CD4-positive, alpha-beta T cell treated with Interleukin-17A for 4 hours (primary cell): ENCODE results near the gene CNTRL.
"Not testable (repeated sequence)": the region's sequence is repeated elsewhere in the genome, so short reads cannot be mapped to it uniquely, and the experiment has no call there.

Experiments
- DNase-seq: peaks from one replicate; pipeline ENCODE4 v3.0.0-alpha.2; 2020; ENCODE audit warnings: mixed read lengths

CNTRL gene

DNA sequence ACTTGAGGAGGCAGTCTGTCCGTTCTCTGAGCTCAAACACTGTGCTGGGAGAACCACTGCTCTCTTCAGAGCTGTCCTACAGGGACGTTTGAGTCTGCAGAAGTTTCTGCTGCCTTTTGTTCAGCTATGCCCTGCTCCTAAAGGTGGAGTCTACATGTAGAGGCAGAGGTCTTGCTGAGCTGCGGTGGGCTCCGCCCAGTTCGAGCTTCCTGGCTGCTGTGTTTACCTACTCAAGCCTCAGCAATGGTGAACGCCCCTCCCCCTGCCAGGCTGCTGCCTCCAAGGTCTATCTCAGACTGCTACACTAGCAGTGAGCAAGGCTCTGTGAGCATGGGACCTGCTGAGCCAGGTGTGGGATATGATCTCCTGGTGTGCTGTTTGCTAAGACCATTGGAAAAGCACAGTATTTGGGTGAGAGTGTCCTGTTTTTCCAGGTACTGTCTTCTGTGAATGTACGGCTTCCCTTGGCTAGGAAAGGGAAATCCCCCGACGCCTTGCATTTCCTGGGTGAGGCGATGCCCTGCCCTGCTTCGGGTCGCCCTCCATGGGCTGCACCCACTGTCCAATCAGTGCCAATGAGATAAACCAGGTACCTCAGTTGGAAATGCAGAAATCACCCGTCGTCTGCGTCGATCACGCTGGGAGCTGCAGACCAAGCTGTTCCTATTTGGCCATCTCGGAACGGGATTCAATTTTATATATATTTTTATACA, 58.5 kb downstream of the CNTRL start:
- peak; percentile 89 for DNase-seq

DNA sequence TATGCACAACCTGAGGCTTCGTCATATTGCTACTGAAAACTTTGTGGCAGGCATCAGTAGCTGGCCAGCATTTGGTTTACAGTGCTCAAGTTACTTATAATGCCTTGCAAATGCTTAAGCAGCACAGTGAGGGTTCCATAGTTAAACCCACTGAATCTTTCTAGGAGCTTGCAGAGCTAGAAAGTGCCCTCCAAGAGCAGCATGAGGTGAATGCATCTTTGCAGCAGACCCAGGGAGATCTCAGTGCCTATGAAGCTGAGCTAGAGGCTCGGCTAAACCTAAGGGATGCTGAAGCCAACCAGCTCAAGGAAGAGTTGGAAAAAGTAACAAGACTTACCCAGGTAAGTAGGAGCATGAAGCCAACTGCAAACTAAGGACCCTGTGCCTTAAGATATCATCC, 60.9 kb downstream of the CNTRL start:
- DNase-seq: no peak

DNA sequence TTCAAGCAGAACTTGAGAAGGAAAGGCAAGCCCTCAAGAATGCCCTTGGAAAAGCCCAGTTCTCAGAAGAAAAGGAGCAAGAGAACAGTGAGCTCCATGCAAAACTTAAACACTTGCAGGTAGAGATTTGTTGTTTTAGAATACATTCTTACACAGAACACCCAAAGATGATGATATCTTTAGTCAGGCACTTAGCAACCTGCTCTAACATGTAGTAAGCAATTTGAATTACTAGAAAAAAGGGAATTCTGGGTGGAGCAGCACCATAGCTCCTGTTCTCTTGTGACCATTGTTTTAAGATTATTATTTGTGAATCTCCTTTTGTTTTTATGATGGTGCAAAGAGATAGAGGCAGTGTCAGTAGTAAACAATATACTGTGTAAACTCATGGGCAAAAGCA, 63.8 kb downstream of the CNTRL start:
- DNase-seq: no peak

DNA sequence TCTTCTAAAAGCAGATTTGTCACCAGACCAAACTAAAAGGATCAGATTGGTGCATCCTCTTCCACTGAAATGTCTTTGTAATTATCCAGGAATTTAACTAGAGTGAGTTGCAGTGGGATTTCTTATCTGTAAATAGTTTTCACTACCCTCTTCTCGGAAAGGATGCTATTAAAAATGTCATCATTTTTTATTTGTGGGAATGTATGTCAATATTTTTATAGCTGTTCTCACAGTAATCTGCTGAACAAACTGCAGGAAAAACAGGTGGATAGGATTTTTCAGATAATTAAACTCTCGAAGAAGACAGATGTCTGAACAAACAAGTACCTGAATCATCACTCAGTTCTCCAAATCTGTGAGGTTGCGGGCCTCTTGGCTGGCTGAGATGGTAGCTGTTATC, 64.2 kb downstream of the CNTRL start:
- DNase-seq: no peak

DNA sequence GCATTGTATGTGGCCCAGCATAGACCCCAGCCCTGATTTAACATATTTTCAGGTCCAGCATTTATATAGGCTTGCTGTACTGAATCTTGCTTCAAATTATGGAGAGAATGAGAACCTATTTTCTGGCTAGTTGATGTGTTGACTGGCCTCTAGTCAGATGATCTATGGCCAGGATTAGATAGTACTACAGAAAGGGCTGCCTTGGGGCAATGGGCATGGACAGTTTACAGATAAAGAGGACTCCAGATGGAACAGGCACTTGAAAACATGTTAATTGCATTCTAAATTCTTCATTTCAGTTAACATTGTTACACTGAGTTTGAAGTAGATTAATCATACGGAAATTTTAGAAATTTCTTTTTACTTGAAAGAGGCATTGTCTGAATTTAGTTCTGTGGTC, 65.4 kb downstream of the CNTRL start:
- no peak for DNase-seq

DNA sequence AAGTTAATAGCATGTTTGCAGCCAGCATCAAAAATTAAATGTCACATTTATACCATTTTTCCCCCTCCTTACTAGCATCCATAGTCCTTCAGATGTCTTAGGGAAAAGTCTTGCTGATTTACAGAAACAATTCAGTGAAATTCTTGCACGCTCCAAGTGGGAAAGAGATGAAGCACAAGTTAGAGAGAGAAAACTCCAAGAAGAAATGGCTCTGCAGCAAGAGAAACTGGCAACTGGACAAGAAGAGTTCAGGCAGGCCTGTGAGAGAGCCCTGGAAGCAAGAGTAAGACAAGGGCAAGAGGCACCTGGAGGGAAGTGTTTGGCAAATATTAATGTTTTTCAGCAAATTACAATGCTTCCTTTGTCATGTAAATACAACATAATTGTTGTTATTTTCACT, 66.6 kb downstream of the CNTRL start:
- no peak for DNase-seq

DNA sequence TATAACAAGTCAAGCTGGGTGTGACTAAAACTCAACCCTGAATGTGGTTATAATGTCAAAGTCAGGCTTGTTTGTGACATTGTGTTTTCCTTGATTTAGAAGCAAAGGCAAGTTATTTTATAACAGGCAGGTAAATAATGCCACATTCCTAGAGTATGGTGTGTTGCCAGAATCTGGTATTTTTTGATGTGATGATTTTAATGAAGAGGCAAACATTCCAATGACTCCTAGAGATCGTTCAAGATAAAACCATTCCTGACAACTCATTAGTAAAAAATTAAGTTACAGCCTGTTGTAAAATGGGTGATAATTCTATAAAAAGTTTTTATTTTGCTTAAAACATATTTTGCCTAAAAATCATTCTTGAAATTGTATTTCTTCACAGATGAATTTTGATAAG, 67.0 kb downstream of the CNTRL start:
- no peak for DNase-seq

DNA sequence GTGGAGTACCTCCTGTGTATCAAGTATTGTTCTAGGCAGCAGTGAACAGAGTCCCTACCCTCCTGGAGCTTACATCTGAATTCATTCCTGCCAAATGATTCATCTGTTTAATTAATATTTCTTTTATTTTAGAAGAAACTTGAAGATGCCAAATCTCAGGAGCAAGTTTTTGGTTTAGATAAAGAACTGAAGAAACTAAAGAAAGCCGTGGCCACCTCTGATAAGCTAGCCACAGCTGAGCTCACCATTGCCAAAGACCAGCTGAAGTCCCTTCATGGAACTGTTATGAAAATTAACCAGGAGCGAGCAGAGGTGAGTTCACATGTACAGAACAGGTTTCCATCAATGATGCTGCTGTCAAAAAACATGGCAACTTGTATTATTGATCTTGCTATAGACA, 69.0 kb downstream of the CNTRL start:
- DNase-seq: no peak

DNA sequence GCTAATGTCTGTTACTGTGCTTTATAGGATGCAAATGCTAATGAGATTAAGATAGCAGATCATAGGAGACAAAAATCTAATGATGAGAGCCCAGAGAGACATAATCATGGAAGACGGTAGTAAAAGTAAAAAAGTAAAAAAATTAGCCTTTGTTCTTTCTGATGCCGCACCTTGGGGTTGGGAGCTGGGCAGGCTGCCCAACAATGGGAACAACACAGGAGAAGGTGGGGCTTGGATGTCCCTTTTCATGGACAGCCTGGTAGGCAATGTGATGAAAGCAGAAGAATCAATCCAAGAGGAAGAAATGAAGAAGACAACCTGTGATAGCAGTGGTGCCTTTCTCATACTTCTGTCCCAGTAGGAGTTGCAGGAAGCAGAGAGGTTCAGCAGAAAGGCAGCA, 69.7 kb downstream of the CNTRL start:
- DNase-seq: no peak

DNA sequence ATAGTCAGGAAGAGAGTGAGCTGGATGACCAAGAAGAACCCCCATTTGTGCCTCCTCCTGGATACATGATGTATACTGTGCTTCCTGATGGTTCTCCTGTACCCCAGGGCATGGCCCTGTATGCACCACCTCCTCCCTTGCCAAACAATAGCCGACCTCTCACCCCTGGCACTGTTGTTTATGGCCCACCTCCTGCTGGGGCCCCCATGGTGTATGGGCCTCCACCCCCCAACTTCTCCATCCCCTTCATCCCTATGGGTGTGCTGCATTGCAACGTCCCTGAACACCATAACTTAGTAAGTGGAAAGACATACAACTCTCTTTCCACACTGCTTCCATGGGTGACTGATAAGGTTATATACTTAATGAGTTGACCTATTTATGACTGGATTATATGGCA, 75.4 kb downstream of the CNTRL start:
- no peak for DNase-seq

DNA sequence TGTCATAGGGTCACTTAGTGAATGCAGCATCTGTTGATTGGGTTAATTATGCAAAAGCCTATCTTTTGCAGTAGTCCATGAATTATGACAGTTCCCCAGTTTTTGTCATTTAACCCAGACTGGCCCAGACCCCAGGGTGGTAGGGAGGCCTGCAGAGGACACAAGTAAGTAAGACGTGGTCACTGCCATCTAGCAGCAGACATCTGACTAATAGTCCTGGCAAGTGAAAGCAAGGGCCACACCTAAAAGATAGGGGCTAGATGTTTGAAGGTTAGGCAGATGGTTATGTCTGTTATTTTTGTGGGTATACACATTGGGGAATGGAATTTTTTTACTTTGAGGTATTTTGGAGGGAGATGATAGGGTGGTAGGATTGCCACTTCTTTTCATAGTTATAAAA, 78.9 kb downstream of the CNTRL start:
- no peak for DNase-seq

DNA sequence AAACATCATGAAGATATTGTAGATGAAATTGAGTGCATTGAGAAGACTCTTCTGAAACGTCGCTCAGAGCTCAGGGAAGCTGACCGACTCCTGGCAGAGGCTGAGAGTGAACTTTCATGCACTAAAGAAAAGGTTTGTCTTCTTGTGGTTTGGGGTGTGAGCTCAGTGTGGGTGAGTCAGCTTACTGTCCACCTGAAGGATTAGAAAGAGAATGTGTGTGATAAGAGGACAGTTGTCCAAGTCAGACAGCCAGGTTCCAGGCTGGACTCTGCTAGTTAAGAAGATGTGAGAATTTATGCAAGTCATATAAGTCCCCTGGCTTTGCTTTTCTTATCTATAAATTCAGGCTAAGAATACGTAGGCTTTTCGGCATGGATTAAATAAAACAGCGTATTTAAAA, 80.0 kb downstream of the CNTRL start:
- no peak for DNase-seq

DNA sequence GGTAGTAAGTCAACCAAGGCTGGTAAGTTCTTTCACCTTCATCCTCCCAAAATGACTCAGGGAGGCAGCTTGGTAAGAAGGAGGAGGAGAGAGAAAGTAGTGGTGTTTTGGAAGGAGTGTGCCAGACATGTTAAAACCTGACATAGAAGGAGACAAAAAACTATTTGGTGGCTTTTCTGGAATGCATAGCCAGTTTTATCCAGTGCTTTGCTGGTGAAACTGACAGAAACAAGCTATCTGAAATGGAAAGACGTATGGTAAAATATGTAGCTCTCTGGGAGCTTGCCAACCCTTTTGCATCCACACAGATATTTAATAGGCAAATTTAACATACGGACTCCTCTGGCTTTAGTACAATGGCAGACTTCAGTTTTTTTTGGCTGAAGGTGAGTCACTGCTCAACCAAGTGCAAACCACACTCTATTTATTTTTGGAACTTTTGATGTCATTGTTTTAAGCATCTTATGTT, 81.5 kb downstream of the CNTRL start:
- peak; percentile 9 for DNase-seq

DNA sequence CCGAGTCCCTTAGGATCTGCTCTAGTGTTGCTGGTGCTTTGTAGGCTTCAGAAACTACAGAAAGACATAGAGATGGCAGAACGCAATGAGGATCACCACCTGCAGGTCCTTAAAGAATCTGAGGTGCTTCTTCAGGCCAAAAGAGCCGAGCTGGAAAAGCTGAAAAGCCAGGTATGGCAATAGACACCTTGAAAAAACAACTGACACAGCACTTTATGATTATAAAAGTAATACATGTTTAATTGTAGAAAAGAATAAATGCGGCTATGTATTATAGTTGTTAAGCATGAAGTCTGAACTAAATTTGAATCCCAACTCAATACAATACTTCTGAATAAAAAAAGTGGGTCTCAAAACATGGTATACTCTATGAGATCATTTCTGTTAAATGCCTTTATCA, 83.2 kb downstream of the CNTRL start:
- DNase-seq: no peak

DNA sequence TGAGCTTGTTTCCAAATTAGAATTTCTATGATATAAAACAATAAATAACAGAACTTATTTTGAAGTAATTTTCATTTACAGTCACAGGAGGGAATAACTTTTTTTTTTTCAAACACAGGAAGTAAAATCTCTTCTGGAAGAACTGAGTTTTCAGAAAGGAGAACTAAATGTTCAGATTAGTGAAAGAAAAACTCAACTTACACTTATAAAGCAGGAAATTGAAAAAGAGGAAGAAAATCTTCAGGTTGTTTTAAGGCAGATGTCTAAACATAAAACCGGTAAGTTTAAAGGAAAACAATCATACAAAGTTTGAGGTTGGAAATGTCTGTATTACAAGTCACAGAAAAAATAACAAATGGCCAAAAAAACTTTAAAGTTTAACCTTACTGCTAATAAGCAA, 85.3 kb downstream of the CNTRL start:
- DNase-seq: no peak

DNA sequence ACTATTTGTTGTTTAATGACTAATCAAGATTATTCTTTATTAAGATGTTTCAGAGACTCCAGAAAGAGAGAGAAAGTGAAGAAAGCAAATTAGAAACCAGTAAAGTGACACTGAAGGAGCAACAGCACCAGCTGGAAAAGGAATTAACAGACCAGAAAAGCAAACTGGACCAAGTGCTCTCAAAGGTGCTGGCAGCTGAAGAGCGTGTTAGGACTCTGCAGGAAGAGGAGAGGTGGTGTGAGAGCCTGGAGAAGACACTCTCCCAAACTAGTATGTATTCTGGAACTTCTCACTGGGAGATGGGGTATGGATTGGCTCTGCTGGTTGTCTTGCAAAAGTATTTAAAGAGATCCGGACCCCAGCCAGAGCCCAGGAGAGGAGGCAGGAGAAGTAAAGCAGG, 93.3 kb downstream of the CNTRL start:
- DNase-seq: no peak

DNA sequence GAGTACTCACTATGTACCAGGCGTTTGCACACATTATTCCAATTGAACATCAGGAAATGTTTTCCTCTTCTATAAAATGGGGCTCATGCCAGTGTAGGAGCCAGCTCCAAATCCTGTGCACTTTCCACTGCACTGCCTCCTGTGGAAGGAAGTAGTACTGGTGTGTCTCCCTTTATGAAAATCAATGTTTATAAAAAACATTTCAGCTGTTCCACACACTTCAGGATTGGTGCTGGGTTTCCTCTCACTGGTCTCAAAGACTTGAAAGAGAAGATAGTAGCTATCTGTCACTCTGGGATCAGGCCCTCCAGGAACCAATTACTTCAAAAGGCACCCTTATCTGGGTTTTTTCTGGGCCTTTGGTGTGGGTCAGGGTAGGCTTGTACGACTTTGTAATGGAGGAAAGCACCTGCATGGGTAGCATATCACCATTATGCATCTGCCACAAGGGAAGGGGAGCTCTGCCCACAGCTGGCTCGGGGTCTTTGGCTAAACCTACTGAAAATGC, 94.4 kb downstream of the CNTRL start:
- DNase-seq: peak; percentile 37

DNA sequence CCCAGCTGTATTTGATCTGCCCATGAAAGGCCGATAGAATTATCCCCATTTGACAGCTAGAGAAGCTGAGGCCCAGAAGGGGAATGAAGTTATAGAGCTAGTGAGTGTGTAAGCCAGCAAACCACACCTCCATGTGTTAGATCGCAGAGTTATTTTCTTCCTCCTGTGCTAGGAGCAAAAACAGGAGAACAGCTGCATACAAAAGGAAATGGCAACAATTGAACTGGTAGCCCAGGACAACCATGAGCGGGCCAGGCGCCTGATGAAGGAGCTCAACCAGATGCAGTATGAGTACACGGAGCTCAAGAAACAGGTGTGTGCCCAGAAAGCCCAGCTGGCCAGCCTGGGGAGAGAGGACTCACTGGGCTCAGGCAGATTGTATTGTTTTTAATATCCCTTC, 96.5 kb downstream of the CNTRL start:
- DNase-seq: no peak

DNA sequence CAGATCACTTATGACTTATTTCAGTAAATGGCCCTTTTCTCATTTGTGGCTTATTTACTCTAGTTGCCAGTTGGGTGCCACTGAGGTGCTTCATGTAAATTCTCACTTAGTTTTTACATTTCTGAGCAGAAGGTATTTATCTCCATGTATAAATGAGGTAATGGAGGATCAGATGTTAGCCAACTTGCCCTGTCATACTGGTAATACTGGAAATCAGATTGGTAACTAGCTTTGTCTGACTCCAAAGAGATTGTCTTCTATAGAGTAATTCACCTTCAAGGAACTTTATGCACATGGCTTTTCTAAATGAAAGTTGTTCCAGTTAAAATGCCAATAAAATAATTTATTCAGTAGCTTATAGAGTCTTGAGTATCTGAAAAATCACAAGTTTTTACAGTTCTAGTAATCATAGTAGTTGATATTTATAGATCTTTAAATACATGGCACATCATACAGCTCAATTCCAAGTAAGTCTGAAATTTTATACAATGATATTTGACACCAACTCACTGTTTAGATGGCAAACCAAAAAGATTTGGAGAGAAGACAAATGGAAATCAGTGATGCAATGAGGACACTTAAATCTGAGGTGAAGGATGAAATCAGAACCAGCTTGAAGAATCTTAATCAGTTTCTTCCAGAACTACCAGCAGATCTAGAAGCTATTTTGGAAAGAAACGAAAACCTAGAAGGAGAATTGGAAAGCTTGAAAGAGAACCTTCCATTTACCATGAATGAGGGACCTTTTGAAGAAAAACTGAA, 98.2 kb downstream of the CNTRL start:
- DNase-seq: no peak

DNA sequence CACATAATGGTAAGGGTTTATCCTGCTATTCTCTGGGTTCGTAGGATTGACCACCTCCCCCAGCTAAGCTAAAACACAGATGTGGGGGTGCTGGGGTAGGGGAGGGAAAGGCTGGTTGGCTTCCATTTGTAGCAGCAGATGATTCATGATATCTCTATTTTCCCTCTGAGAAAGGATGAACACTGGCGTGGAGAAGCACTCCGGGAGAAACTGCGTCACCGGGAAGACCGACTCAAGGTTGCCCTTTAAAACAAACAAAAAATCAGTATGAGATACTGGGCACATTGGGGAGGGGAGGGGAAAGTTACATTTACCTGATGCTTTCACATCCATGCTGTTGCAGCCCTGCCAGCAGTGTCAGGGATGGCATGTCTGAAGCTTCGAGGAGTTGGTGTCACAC, 98.7 kb downstream of the CNTRL start:
- no peak for DNase-seq

DNA sequence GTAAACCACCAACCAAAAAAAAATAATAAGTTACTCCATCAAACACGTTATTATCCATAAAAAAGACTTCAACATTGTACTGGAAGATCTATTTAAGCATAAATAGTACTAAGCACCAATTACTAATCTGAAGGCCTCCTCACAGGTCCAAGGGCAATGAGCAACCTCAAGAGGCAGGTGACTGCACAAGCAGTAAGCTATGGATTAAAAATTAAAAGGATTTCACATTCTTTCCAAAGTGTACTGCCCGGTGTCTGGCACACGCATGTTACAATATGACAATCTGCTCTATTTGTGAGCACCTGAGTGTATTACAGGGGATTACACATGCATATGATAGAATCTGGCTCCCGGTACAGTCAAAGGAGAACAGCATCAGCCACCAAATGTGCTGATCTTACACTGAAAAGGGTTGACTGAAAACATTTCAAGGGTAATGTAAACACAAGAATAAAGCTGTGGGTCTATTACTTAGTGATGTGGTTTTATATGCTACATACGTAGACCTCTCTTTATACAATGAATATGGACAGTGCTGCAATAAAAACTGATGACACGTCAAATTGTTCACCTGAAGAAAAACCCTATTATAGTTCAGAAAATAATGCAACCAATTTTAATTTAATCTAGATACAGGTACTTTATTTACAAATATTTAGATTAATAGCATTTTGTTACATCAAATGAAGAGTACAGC, 104.1 kb downstream of the CNTRL start:
- no peak for DNase-seq

DNA sequence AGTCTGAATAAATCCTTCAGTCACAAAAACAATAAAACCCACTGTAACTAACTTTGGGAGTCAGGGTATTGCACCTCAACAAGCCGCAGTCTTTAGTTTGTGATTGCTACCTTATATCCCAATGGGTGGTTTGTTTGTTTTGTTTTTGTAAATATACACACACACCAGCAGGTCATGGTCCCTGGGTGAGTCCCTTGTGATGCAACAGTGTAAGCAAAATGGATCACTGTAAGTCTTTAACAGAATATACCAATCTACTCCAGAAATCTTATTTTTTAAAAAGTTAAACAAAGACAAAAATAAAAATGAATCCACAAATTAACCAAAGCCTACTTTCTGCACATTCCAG, 104.6 kb downstream of the CNTRL start:
- DNase-seq: not testable (repeated sequence)

DNA sequence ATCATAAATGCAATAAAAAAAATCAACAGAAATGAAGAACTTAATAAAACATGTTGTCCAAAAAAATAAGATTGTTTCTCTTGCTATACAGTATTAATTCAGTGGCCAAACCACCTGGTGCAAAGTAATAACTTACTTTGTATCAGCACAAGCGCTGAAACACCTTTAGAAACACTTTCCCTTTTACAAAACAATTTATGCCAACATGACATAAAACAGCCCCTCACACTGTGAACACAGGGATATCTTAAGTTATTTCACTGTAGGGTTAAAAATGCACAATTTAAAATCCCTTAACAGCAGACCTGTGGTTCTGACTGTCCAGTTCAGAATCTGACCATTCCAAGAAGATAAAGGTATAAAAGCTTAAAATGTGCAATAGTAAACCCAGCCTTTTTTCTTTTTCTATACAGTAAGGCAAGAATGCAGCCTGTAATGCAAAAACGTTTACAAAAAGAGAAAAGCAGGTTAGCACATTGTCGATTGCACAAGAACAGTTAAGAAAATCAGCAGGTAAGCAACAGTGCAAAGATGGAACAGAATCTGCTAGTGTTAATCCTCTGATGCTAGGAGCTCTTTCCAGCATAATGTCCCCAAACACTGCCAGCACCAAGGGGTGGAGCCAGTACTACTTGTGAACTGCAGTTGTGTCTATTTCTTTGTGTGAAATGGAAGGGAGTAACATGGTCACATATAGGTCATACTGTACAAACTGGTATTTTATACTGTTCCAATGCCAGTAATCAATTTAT, 105.4 kb downstream of the CNTRL start:
- no peak for DNase-seq
